Stimulated activated CD4-positive, alpha-beta T cell treated with anti-CD3 and anti-CD28 coated beads, Interleukin-4, amount 100 ng/mL, for 4 hours (primary cell): ENCODE results near the gene KDM2A.

Experiments
- DNase-seq, 2 experiments: peaks; one replicate each; pipeline ENCODE4 v3.0.0-alpha.2; 2020

The KDM2A gene

GRCh38 chr11:67118801-67119584 lies at the start of gene KDM2A:
KDM2A (plus strand) TSS chr11:67119263; CDS start chr11:67121317, 2,054 bp downstream.
- DNase-seq, result peak; percentile 98 to 99

- peak; percentile 64 to 71 for DNase-seq
Observed at GRCh38 chr11:67071420-67072284, 47.4 kb upstream of the KDM2A start.

GRCh38 chr11:67072295-67072694 lies 46.8 kb upstream of the KDM2A start:
- DNase-seq, result no peak

DNA sequence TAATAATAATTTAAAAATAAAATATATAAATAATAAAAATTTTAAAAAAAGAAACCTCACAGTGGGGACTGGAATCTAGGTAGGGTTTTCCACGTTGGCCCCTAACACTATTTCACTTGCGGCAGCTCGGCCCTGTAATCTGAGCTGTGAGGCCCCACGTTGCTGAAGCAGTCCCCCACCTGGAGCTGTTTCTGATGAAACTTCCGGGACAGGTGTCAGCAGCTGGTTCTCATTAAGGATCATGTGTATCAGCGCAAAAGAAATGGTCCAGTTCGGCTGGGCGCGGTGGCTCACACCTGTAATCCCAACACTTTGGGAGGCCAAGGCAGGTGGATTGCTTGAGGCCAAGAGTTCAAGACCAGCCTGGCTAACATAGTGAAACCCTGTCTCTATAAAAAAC lies 45.2 kb upstream of the KDM2A start:
- DNase-seq, result no peak

DNA sequence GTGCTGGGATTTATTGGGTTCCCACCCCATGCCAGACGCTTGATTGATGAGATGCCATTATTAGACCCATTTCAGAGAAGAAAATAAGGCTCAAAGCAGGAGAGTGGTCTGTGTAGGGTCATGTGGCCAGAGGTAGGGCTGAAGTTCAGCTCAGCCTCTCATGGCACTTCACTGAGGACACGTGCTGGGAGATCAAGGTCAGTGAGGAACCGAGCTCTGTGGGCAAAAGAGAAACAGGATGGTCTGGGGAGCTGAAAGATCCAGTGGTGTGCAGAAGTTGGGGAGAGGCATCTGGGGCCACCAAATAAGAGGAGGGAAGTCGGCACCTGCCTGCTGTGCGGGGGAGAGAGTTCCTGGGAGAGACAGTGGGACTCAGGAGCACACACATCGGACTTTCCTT lies 42.9 kb upstream of the KDM2A start:
- no peak for DNase-seq

- DNase-seq, result no peak
Observed at GRCh38 chr11:67079065-67079705, 39.9 kb upstream of the KDM2A start.

GRCh38 chr11:67082071-67082791 lies 36.8 kb upstream of the KDM2A start:
- DNase-seq, result no peak

GRCh38 chr11:67083786-67084366 lies 35.2 kb upstream of the KDM2A start:
- no peak for DNase-seq

GRCh38 chr11:67085617-67086016 lies 33.4 kb upstream of the KDM2A start:
- no peak for DNase-seq

DNA sequence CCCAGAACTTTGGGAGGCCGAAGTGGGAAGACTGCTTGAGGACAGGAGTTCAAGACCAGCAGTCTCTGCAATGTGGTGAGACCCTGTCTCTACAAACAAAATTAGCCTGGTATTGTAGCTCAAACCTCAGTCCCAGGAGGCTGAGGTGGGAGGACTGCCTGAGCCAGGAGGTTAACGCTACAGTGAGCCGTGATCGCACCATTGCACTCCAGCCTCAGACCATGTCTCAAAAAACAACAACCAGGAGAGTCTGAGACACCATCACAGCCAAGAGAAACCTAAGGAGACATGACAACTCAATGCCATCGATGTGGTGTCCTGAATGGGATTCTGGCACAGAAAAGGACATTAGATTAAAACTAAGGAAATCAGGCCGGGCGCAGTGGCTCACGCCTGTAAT lies 28.3 kb upstream of the KDM2A start:
- DNase-seq, result no peak

- DNase-seq, result no peak
Observed at GRCh38 chr11:67095214-67095507, 23.9 kb upstream of the KDM2A start.

DNA sequence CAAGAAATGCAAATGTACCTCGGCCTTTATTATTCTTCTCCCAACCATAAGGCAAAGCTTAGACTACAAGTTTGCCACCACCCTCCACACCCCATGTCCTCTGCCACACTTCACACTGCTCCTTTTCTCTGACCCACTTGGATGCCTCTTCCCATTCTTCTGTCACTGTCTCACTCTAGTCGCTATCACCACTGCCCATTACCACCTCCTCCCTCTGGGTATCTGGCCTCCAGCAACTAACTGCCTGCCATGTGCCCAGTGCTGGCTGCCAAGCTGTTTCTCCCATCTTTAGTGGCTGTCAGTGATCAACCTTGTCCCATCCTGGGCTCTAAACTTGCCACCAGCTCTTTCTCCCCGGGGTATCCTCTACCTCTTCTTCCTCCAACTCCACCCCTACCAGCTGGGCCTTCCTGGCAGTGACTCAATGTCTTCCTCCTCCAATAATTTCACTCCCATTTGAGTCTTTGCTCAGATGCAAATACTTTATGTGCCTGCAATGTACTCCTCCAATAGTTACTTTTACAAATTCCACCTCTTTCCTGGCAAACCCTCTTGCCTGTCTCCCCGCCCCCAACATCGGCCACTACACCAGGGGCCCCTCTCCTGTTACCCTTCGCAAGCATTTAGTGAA lies 20.1 kb upstream of the KDM2A start:
- DNase-seq, result no peak

DNA sequence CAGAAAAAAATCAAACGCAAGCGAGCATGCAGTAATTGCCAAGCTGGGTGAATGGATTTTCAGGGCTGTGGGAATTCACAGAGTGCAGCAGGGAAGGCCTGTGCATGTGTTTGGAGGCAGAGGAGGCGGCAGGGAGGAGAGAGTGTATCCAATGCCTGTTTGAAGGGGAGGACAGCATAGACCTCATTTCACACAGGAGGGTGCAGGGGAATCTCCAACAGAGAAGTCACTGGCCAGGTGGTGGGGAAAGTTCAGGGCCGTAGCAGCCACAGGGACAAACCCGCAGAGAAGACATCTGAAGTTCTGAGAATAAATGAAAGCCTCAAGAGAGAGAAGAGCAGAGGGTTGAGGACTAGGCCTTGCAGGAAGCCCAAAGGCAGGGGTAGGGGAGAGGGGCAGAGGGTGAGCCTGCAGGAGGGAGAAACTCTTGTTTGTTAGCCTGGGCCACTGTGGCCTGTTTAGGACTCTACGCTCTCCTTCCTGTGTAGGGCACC lies 19.2 kb upstream of the KDM2A start:
- no peak for DNase-seq

DNA sequence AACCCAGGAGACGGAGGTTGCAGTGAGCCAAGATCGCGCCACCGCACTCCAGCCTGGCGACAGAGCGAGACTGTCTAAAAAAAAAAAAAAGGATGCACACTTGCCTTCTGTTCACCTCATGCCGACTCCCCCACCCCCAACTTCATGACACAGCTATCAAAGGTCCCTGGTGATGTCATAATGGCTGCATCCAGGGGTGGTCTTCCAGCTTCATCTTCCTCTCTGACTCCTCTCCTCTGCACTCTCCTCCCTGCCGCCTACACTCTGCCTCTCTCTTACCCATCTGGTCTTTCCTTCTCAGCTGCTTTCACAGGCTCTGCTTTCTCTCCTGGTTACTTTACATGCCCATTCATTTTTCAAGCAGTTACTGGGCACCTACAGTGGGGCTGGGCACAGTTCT lies 16.4 kb upstream of the KDM2A start:
- DNase-seq, result no peak

DNA sequence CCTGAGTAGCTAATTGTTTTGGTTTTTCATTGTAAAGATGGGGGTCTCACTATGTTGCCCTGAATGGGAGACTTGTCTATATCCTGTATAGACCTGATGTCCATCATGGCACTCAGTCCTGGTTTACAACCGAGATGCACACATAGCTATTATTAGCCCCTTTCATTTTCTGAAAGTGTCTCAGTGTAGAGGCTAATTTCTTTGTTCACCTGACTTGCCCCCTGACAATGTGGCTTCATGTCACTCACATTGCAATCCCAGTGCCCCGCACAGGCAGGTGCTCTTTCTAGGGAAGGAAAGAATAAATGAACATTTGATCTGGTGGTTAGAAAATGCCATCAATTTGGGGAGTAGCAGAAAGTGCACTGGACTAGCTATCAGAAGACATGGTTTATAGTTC lies 13.1 kb upstream of the KDM2A start:
- no peak for DNase-seq

DNA sequence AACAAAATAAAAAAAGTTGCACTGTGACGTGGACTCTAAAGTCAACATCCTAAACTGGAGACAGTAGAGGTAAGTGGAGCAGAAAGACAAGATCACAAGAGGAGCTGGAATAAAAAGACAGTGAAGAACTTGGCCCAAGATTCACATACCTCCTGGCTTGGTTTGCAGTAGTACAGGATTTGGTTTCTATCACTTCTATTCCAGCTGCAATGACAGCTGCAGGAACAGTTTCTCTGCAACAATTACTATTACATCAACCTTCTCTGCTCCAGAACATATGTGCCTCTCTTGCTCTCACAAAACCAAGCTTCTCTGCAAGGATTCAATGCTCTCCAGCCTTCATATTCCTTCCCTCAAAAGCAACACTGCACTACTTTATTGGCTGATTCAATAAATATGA lies 7.8 kb upstream of the KDM2A start:
- no peak for DNase-seq

- no peak for DNase-seq
Observed at GRCh38 chr11:67113231-67113721, 5.8 kb upstream of the KDM2A start.

GRCh38 chr11:67114275-67114896 lies 4.7 kb upstream of the KDM2A start:
- DNase-seq, result no peak

- no peak for DNase-seq
Observed at GRCh38 chr11:67116758-67117105, 2.3 kb upstream of the KDM2A start.

DNA sequence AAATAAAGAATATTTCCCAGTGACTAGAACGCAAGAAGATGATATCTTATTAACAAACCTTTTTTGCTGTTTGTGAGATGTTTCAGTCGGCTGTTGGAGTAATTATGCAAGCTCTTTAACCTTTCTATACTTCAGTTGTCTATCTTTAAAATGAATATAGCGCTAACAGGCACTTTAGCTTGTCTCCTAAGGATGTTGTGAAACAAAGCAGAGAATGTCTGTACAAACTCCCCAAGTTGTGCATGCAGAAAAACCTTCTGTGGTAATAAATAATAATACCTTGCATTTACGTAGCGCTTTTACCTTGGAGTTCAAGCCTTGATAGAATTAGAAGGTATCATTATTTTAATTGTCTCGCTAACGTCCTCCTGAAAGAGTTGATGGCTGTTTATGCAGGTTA lies 1.9 kb upstream of the KDM2A start:
- no peak for DNase-seq

GRCh38 chr11:67117672-67118180 lies 1.3 kb upstream of the KDM2A start:
- DNase-seq, result peak; percentile 12 to 36
